Peyer's patch (tissue), 4 donors: Measurements from ENCODE around the gene OR5B3. TPM values are rescaled to one million over a fixed set of nuclear protein-coding genes. Genes with fewer than 3 reads are reported as not detected.
"Not testable (repeated sequence)": the region's sequence is repeated elsewhere in the genome, so short reads cannot be mapped to it uniquely, and the experiment has no call there.

Source experiments
- DNase-seq, 3 donors: peaks; one replicate each; pipeline ENCODE4 v3.0.0-alpha.2; 2017 to 2019
- H3K27ac ChIP-seq, 4 donors: fragments of 200-600 bp; sonication (generic); one replicate each; pipeline ENCODE4 v1.5.1; 2016 to 2019
- H3K27me3 ChIP-seq, 2 donors: fragments of 200-600 bp; sonication (generic); one replicate each; pipeline ENCODE4 v1.5.1; 2019
- H3K36me3 ChIP-seq, 3 donors: fragments of 200-600 bp; sonication (generic); one replicate each; pipeline ENCODE4 v1.5.1; 2016 to 2019
- H3K4me1 ChIP-seq, 4 donors: fragments of 200-600 bp; sonication (generic); one replicate each; pipeline ENCODE4 v1.5.1; 2016 to 2019
- H3K4me3 ChIP-seq, 4 donors: fragments of 200-600 bp; sonication (generic); 1 replicate in 3 of 4; 2 replicates in 1 of 4; pipeline ENCODE4 v1.5.1; 2016 to 2019; ENCODE audit warnings: mild to moderate bottlenecking in 1 of 4
- H3K9me3 ChIP-seq, 4 donors: fragments of 200-600 bp; sonication (generic); one replicate each; pipeline ENCODE4 v1.5.1; 2016 to 2019; ENCODE audit warnings: mild to moderate bottlenecking in 1 of 4
- CTCF ChIP-seq, 6 experiments: fragments of 450-650 bp in 4 of 6; fragments of 200-600 bp in 2 of 6; sonication (generic) in 1 of 6; IDR thresholded peaks; one replicate each; pipeline ENCODE4 v1.5.1; 2017 to 2019; ENCODE audit warnings: antibody characterized with exemption in 6 of 6, mild to moderate bottlenecking in 3 of 6, moderate library complexity in 1 of 6
- POLR2A ChIP-seq, 2 donors: fragments of 450-650 bp; IDR thresholded peaks; one replicate each; pipeline ENCODE4 v1.5.1; 2017; ENCODE audit warnings: antibody characterized with exemption in 2 of 2, mild to moderate bottlenecking in 2 of 2, moderate library complexity in 2 of 2
- total RNA-seq, 4 donors: library from RNA; depleted of rRNA; stranded (reverse); fragments of >200 nt; gene quantifications; one replicate each; pipeline ENCODE4 v1.1.0, GENCODE V29; 2016

The OR5B3 gene
- total RNA-seq, 4 donors from 2014 or later: not detected

DNA sequence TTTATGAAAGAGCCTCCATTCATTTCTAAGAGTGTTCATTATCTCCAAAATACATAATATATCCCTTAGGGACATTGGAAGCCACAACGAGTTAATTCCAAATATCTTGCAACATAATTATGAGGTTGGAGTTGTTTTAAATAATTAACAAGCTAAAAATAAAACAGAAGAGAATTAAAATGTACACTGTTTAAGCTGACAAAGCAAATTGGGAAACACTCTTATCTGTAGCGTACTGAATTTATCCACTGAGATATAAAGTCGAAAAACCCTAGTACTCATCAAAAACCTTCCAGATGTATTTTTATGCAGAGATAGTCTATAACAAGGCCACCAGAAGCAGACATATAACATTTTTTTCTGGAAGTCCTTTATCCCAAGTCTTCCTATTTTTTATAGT, 27.5 kb upstream of the OR5B3 start:
- no peak for DNase-seq
- TF ChIP-seq POLR2A (IDR thresholded peaks at IDR 0.05) (no peak), CTCF (IDR thresholded peaks at IDR 0.05) (no peak)
- Histone ChIP-seq H3K4me3 (no peak overlapping the region), H3K4me1 (no peaks in the 10 kb centered on the region), H3K27ac (no peak overlapping the region), H3K27me3 (no peaks in the 10 kb centered on the region), H3K9me3 (no peaks in the 10 kb centered on the region), H3K36me3 (no peaks in the 10 kb centered on the region)

DNA sequence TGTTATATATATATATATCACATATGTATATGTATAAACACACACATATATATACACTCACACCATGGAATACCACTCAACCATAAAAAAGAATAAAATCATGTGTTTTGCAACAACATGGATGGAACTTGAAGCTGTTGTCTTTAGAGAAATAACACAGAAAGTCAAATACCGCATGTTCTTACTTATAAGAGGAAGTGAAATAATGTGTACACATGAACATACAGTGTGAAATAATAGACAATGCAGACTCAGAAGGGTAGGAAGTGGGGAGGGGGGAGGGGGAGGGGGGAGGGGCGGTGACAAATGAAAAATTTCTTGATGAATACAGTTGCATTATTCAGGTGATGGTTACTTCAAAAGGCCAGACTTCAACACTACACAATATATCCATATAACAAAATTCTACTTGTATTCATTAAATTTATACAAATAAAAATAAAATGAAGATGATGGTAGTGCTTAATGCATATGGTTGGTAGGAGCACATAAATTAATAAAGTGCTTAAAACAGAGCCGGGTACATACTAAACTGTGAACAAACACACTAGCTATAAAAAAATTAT, 27.0 kb upstream of the OR5B3 start:
- no peak overlapping the region for H3K4me3 ChIP-seq
- no peaks in the 10 kb centered on the region for H3K4me1 ChIP-seq
- no peak for TF ChIP-seq CTCF (IDR thresholded peaks at IDR 0.05)
- TF ChIP-seq POLR2A (IDR thresholded peaks at IDR 0.05): no peak

DNA sequence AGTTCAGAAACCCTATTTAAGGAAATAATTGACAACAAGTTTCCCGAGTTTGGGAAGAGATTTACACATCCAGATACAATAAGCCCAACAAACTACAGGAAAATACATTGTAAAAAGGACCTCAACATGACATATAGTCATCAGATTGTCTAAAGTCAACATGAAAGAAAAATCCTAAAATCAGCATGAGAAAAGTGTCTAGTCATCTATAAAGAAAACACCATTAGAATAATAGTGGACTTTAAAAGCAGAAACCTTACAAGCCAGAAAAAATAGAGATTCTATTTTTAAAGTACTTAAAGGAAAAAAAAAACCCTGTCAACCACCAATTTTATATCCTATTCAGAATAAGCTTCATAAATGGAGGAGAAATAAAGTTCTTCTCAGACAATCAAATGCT, 22.6 kb upstream of the OR5B3 start:
- Histone ChIP-seq H3K4me1 (no peaks in the 10 kb centered on the region), H3K27ac (no peak overlapping the region), H3K36me3 (no peaks in the 10 kb centered on the region), H3K27me3 (no peaks in the 10 kb centered on the region), H3K9me3 (no peaks in the 10 kb centered on the region), H3K4me3 (no peak overlapping the region)
- DNase-seq: no peak
- TF ChIP-seq POLR2A (IDR thresholded peaks at IDR 0.05) (no peak), CTCF (IDR thresholded peaks at IDR 0.05) (no peak)

More for the DNA sequence above, 27.0 kb upstream of the OR5B3 start:
- no peak for DNase-seq
- no peak overlapping the region for H3K27ac ChIP-seq
- H3K36me3 ChIP-seq: no peaks in the 10 kb centered on the region
- H3K27me3 ChIP-seq: no peaks in the 10 kb centered on the region
- H3K9me3 ChIP-seq: no peaks in the 10 kb centered on the region

- no peaks in the 10 kb centered on the region for H3K27me3 ChIP-seq
- H3K9me3 ChIP-seq: no peaks in the 10 kb centered on the region
- H3K4me1 ChIP-seq: no peaks in the 10 kb centered on the region
- no peak within 1 kb of the TSS for H3K4me3 ChIP-seq
- TF ChIP-seq CTCF (IDR thresholded peaks at IDR 0.05) (no peak), POLR2A (IDR thresholded peaks at IDR 0.05) (no peak)
- H3K36me3 ChIP-seq: no peaks in the 10 kb centered on the region
- H3K27ac ChIP-seq: no peak within 1 kb of the TSS
- DNase-seq: no peak
Observed at GRCh38 chr11:58428021-58428420, 21.3 kb upstream of the OR5B3 start, which contains the start of gene OR5B2. Gene OR5B2 (minus strand): TSS chr11:58428121. CDS start chr11:58423261, 4,860 bp downstream.

GRCh38 chr11:58399622-58400021, 7.1 kb downstream of the OR5B3 start:
- DNase-seq, H3K4me3 ChIP-seq, H3K27me3 ChIP-seq, H3K36me3 ChIP-seq, H3K4me1 ChIP-seq, H3K27ac ChIP-seq, H3K9me3 ChIP-seq: not testable (repeated sequence)

- DNase-seq: no peak
- no peaks in the 10 kb centered on the region for H3K27me3 ChIP-seq
- no peak overlapping the region for H3K4me3 ChIP-seq
- H3K27ac ChIP-seq: no peak overlapping the region
- no peaks in the 10 kb centered on the region for H3K4me1 ChIP-seq
- no peaks in the 10 kb centered on the region for H3K9me3 ChIP-seq
- H3K36me3 ChIP-seq: no peaks in the 10 kb centered on the region
- no peak for TF ChIP-seq POLR2A (IDR thresholded peaks at IDR 0.05)
- no peak for TF ChIP-seq CTCF (IDR thresholded peaks at IDR 0.05)
Observed at GRCh38 chr11:58395581-58395980, 11.1 kb downstream of the OR5B3 start.
